GM20431 (cell line): ENCODE data around the gene ALPK1.

ENCODE experiments used
- in situ Hi-C: fragments of 300-500 bp; cut with MseI, MboI; formaldehyde crosslinking; loops from one replicate; pipeline ENCODE4 v1.15.0; 2020; ENCODE audit warnings: low sequenced_read_pairs; ENCODE audit not compliant: unreplicated experiment

Gene ALPK1

GRCh38 chr4:112321776-112322684 is 24.9 kb downstream of the ALPK1 start:
- in situ Hi-C loops: loop anchor here (10.0 kb wide), 2 partner anchors 203 to 283 kb away; no protein-coding TSS in a partner anchor

- in situ Hi-C loops: loop anchor here (10.0 kb wide), 2 partner anchors 202 to 282 kb away; no protein-coding TSS in a partner anchor
Measured at GRCh38 chr4:112322866-112323265, 25.7 kb downstream of the ALPK1 start.

- in situ Hi-C loops: loop anchor here (10.0 to 25.0 kb wide), 3 partner anchors 199 to 437 kb away; no protein-coding TSS in a partner anchor
Measured at GRCh38 chr4:112325530-112325929, 28.4 kb downstream of the ALPK1 start.

GRCh38 chr4:112327965-112328733 is 31.0 kb downstream of the ALPK1 start:
- in situ Hi-C loops: loop anchor here (10.0 to 25.0 kb wide), 3 partner anchors 197 to 434 kb away; no protein-coding TSS in a partner anchor

- in situ Hi-C loops: loop anchor here (10.0 to 25.0 kb wide), 3 partner anchors 196 to 434 kb away; no protein-coding TSS in a partner anchor
Measured at GRCh38 chr4:112328734-112329130, 31.6 kb downstream of the ALPK1 start.

GRCh38 chr4:112329672-112330375 is 32.7 kb downstream of the ALPK1 start:
- in situ Hi-C loops: loop anchor here (10.0 to 25.0 kb wide), 3 partner anchors 195 to 432 kb away; no protein-coding TSS in a partner anchor

GRCh38 chr4:112330921-112331320 is 33.8 kb downstream of the ALPK1 start:
- in situ Hi-C loops: loop anchor here (25.0 kb wide), 1 partner anchor 431 kb away; no protein-coding TSS in a partner anchor

GRCh38 chr4:112332398-112332797 is 35.2 kb downstream of the ALPK1 start:
- in situ Hi-C loops: loop anchor here (25.0 kb wide), 1 partner anchor 430 kb away; no protein-coding TSS in a partner anchor

- in situ Hi-C loops: loop anchor here (25.0 kb wide), 1 partner anchor 422 kb away; no protein-coding TSS in a partner anchor
Measured at GRCh38 chr4:112340023-112340422, 42.9 kb downstream of the ALPK1 start.

GRCh38 chr4:112341033-112341432 is 43.9 kb downstream of the ALPK1 start:
- in situ Hi-C loops: loop anchor here (25.0 kb wide), 1 partner anchor 421 kb away; no protein-coding TSS in a partner anchor

- in situ Hi-C loops: loop anchor here (25.0 kb wide), 1 partner anchor 419 kb away; no protein-coding TSS in a partner anchor
Measured at GRCh38 chr4:112343330-112344080, 46.3 kb downstream of the ALPK1 start.

- in situ Hi-C loops: loop anchor here (25.0 kb wide), 1 partner anchor 414 kb away; no protein-coding TSS in a partner anchor
Measured at GRCh38 chr4:112348488-112349158, 51.5 kb downstream of the ALPK1 start.

GRCh38 chr4:112352736-112353135 is 55.6 kb downstream of the ALPK1 start:
- in situ Hi-C loops: no loop called here

GRCh38 chr4:112355662-112356061 is 58.5 kb downstream of the ALPK1 start:
- in situ Hi-C loops: no loop called here

GRCh38 chr4:112357453-112357852 is 60.3 kb downstream of the ALPK1 start:
- in situ Hi-C loops: no loop called here

- in situ Hi-C loops: no loop called here
Measured at GRCh38 chr4:112357897-112358296, 60.7 kb downstream of the ALPK1 start.

GRCh38 chr4:112358415-112358814 is 61.2 kb downstream of the ALPK1 start:
- in situ Hi-C loops: no loop called here
